HCT116 (cell line): Measurements from ENCODE around the gene EP400. TPM values are rescaled to one million over a fixed set of nuclear protein-coding genes. Genes with fewer than 3 reads are reported as not detected.

Source experiments
- ATAC-seq: fragments of 200-7000 bp; cut with Tn5 transposase; 2 replicates; pipeline ENCODE4 v1.9.1; 2020; ENCODE audit warnings: mild to moderate bottlenecking, moderate library complexity
- BruUV-seq: library from RNA; stranded (reverse); fragments of 400-500 nt; replicated peaks from 2 replicates; lab custom pipeline; 2021; lab: Mats Ljungman, UMichigan
- CTCF ChIA-PET: fragments of 300-600 bp; sonication (Branson Sonifier 250); formaldehyde crosslinking; loops from one replicate; lab custom pipeline; 2021; ENCODE audit warnings: antibody characterized with exemption; lab: Charles Lee
- POLR2A ChIA-PET: fragments of 300-600, 350-600 bp; sonication (Branson Sonifier 250); formaldehyde crosslinking; loops from one replicate; lab custom pipeline; 2021; ENCODE audit warnings: antibody characterized with exemption; lab: Charles Lee
- RAD21 ChIA-PET, 2 experiments: fragments of 300-600 bp; sonication (Branson Sonifier 250); formaldehyde crosslinking; loops; one replicate each; lab custom pipeline; 2023; ENCODE audit warnings: low total read pairs in 2 of 2; ENCODE audit not compliant: uncharacterized antibody in 2 of 2, unreplicated experiment in 2 of 2, low non-redundant PET in 1 of 2; lab: Charles Lee
- DNase-seq: peaks from one replicate; pipeline ENCODE4 v3.0.0-alpha.2; 2010; ENCODE audit warnings: low read depth, low spot score
- H2AFZ ChIP-seq: fragments of 200-600 bp; shearing (Covaris generic), sonication (generic); 2 replicates; pipeline ENCODE4 v1.6.1; 2017; ENCODE audit warnings: low read depth, mixed run types, mixed read lengths, antibody characterized with exemption, low read length; ENCODE audit not compliant: poor library complexity, severe bottlenecking
- H3K27ac ChIP-seq: 2 replicates; pipeline ENCODE4 v1.5.1; 2012; ENCODE audit warnings: low read depth, low read length
- H3K27me3 ChIP-seq: fragments of 200-600 bp; sonication (generic); 2 replicates; pipeline ENCODE4 v1.6.1; 2016; ENCODE audit warnings: mixed run types, low read length, mixed read lengths; ENCODE audit not compliant: insufficient read depth
- H3K36me3 ChIP-seq, 2 experiments: fragments of 200-500 bp in 1 of 2; fragments of 200-600 bp in 1 of 2; sonication (Bioruptor generic) in 1 of 2; sonication (generic) in 1 of 2; 2 replicates each; pipeline versions ENCODE4 v1.5.1 to v1.6.1; 2014 to 2016; ENCODE audit warnings: low read length in 2 of 2, inconsistent platforms in 1 of 2, mixed read lengths in 1 of 2, mixed run types in 1 of 2; ENCODE audit not compliant: insufficient read depth in 2 of 2, control insufficient read depth in 1 of 2
- H3K4me1 ChIP-seq, 2 experiments: fragments of 200-600 bp in 1 of 2; sonication (generic) in 1 of 2; 2 replicates each; pipeline versions ENCODE4 v1.5.1 to v1.6.1; 2012 to 2017; ENCODE audit warnings: low read length in 2 of 2, inconsistent platforms in 1 of 2, mild to moderate bottlenecking in 1 of 2, mixed read lengths in 1 of 2, mixed run types in 1 of 2, moderate library complexity in 1 of 2; ENCODE audit not compliant: insufficient read depth in 2 of 2, control insufficient read depth in 1 of 2
- H3K4me2 ChIP-seq: fragments of 200-600 bp; sonication (generic); 2 replicates; pipeline ENCODE4 v1.6.1; 2017; ENCODE audit warnings: mixed run types, low read length, mixed read lengths
- H3K4me3 ChIP-seq, 2 experiments: fragments of 200-600 bp in 1 of 2; sonication (generic) in 1 of 2; replicated peaks in 1 of 2; 2 replicates each; pipeline ENCODE4 v1.5.1; 2011 to 2016; ENCODE audit warnings: low read length in 2 of 2, control low read depth in 1 of 2, low read depth in 1 of 2, mild to moderate bottlenecking in 1 of 2, mixed read lengths in 1 of 2, mixed run types in 1 of 2
- H3K79me2 ChIP-seq: fragments of 200-600 bp; sonication (generic); 2 replicates; pipeline ENCODE4 v1.6.1; 2017; ENCODE audit warnings: mild to moderate bottlenecking, mixed run types, low read length, moderate library complexity, mixed read lengths; ENCODE audit not compliant: insufficient read depth
- H3K9ac ChIP-seq: fragments of 200-600 bp; sonication (generic); 2 replicates; pipeline ENCODE4 v1.6.1; 2016; ENCODE audit warnings: low read length, mixed read lengths
- H3K9me2 ChIP-seq: fragments of 200-600 bp; sonication (generic), shearing (Covaris generic); 2 replicates; pipeline ENCODE4 v1.6.1; 2017; ENCODE audit warnings: mixed run types, mild to moderate bottlenecking, moderate library complexity; ENCODE audit not compliant: insufficient read depth
- H3K9me3 ChIP-seq, 2 experiments: fragments of 200-500 bp in 1 of 2; fragments of 200-600 bp in 1 of 2; sonication (Bioruptor generic) in 1 of 2; sonication (generic) in 1 of 2; 2 replicates each; pipeline ENCODE4 v1.6.1; 2014 to 2017; ENCODE audit warnings: low read length in 2 of 2, mixed read lengths in 2 of 2, inconsistent platforms in 1 of 2, low read depth in 1 of 2, mild to moderate bottlenecking in 1 of 2, mixed run types in 1 of 2, moderate library complexity in 1 of 2; ENCODE audit not compliant: control insufficient read depth in 1 of 2, insufficient read depth in 1 of 2
- H4K20me1 ChIP-seq: fragments of 200-600 bp; sonication (generic), shearing (Covaris generic); 2 replicates; pipeline ENCODE4 v1.6.1; 2017; ENCODE audit warnings: mixed run types, mild to moderate bottlenecking, moderate library complexity; ENCODE audit not compliant: insufficient read depth
- CEBPB ChIP-seq: IDR thresholded peaks from 2 replicates; pipeline ENCODE4 v1.6.1; 2012; ENCODE audit warnings: low read depth
- ELF1 ChIP-seq: IDR thresholded peaks from 2 replicates; pipeline ENCODE4 v1.6.1; 2012; ENCODE audit warnings: low read depth, borderline replicate concordance
- EZH2 ChIP-seq: fragments of 200-600 bp; sonication (generic); IDR thresholded peaks from 2 replicates; pipeline ENCODE4 v1.6.1; 2017; ENCODE audit warnings: antibody characterized with exemption, mixed run types
- FOSL1 ChIP-seq: IDR thresholded peaks from 2 replicates; pipeline ENCODE4 v1.6.1; 2012; ENCODE audit warnings: low read depth
- POLR2A ChIP-seq: IDR thresholded peaks from 2 replicates; pipeline ENCODE4 v1.7.0; 2011; ENCODE audit warnings: borderline replicate concordance; ENCODE audit not compliant: insufficient read depth, insufficient read length; ENCODE audit errors: extremely low read depth
- POLR2AphosphoS5 ChIP-seq: IDR thresholded peaks from 2 replicates; pipeline ENCODE4 v1.6.1; 2011; ENCODE audit warnings: mild to moderate bottlenecking, low read depth, low read length, moderate library complexity
- RAD21 ChIP-seq: IDR thresholded peaks from 2 replicates; pipeline ENCODE4 v1.6.1; 2012; ENCODE audit warnings: low read depth, mild to moderate bottlenecking
- SP1 ChIP-seq: IDR thresholded peaks from 2 replicates; pipeline ENCODE4 v1.6.1; 2012; ENCODE audit warnings: low read depth
- SRF ChIP-seq: IDR thresholded peaks from 2 replicates; pipeline ENCODE4 v1.6.1; 2012; ENCODE audit warnings: low read depth
- ZNF274 ChIP-seq: fragments of 200-500 bp; sonication (Bioruptor generic); IDR thresholded peaks from 2 replicates; pipeline ENCODE4 v1.6.1; 2014; ENCODE audit warnings: mild to moderate bottlenecking, low read depth, low read length, inconsistent platforms
- intact Hi-C: fragments of 100-400 bp; cut with micrococcal nuclease; formaldehyde crosslinking; loops from 2 replicates; pipeline ENCODE4 v1.10.0; 2022
- total RNA-seq: library from RNA; stranded (reverse); gene quantifications from one replicate; pipeline ENCODE4 v1.2.1, GENCODE V29; 2021; ENCODE audit not compliant: unreplicated experiment
- TF ChIP-seq, protein P1 (sequence below), 3 experiments: fragments of 200-600 bp in 1 of 3; sonication (generic) in 1 of 3; IDR thresholded peaks in 2 of 3; conservative IDR thresholded peaks in 1 of 3; 2 replicates each; pipeline ENCODE4 v1.5.1; 2012 to 2017; ENCODE audit warnings: low read depth in 2 of 3, low read length in 2 of 3, antibody characterized with exemption in 1 of 3, borderline replicate concordance in 1 of 3, control low read depth in 1 of 3, mild to moderate bottlenecking in 1 of 3, mixed read lengths in 1 of 3, mixed run types in 1 of 3, moderate library complexity in 1 of 3; ENCODE audit not compliant: insufficient read depth in 1 of 3

Gene EP400
- total RNA-seq, 1 experiment from 2014 or later: 54.5 TPM

DNA sequence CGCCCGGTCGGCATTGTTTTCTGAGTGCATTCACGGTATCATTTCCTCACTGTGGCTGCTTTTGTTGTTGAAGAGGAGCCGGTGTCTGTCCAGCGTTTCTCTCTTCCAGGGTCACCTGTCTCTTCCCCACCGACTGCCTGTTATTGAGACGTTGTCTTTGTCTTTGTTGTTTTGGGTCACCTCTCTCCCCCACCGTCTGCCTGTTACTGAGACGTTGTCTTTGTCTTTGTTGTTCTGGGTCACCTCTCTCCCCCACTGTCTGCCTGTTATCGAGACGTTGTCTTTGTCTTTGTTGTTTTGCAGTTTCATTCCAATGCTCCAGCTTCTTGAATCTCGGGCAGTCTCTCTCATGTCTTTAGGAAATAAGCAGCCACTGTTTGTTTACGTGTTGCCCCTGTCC is 124.5 kb downstream of the EP400 start (continued):
- no peak for TF ChIP-seq FOSL1
- TF ChIP-seq EZH2: no peak
- no peak for TF ChIP-seq ELF1
- TF ChIP-seq RAD21: no peak
- no peak for TF ChIP-seq ZNF274
- no peak for TF ChIP-seq SP1
- TF ChIP-seq, protein P1, sequence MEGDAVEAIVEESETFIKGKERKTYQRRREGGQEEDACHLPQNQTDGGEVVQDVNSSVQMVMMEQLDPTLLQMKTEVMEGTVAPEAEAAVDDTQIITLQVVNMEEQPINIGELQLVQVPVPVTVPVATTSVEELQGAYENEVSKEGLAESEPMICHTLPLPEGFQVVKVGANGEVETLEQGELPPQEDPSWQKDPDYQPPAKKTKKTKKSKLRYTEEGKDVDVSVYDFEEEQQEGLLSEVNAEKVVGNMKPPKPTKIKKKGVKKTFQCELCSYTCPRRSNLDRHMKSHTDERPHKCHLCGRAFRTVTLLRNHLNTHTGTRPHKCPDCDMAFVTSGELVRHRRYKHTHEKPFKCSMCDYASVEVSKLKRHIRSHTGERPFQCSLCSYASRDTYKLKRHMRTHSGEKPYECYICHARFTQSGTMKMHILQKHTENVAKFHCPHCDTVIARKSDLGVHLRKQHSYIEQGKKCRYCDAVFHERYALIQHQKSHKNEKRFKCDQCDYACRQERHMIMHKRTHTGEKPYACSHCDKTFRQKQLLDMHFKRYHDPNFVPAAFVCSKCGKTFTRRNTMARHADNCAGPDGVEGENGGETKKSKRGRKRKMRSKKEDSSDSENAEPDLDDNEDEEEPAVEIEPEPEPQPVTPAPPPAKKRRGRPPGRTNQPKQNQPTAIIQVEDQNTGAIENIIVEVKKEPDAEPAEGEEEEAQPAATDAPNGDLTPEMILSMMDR (IDR thresholded peaks at IDR 0.05 in 2 of 3, conservative IDR thresholded peaks at IDR 0.05 in 1 of 3; ENCODE audit: borderline replicate concordance in 1 of 3, insufficient read depth in 1 of 3, low read depth in 2 of 3, low read length in 2 of 3): no peak
- TF ChIP-seq CEBPB: no peak
- no peak for TF ChIP-seq POLR2A
- TF ChIP-seq POLR2AphosphoS5: no peak

DNA sequence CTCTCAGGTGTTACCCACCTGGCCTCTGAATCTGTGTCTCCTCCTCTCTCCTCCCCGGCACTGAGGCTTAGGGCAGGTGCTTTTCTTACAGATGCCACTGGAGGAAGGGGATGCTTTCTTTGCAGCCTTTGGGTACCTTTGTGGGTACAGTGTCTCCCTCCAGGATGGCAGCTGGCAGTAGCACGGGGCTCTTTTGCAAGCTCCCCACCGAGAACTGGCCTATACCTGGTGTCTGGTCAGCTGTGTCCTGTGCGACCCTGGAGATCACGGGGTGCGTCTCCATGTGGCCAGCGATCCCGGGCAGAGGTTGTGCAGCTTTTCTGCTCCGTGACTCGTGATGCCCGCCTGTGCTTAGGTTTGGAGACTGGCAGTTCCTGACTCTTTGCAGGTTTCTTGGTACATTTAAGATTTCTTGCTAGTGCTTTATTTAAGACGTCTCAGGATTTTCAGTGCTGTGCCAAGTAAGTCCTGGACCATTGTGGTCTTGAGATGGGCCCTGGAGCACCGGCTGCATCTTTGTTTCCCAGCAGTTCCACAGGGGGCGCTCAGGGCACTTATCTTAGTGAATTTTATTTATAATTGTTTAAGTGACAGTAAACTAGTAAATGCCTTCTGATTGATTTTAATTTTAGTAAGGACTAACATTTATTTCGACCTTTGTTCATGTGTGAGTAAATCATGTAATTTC is 125.4 kb downstream of the EP400 start:
- H3K79me2 ChIP-seq: no peaks in the 10 kb centered on the region; the same call in 1 of the 2 replicates
- no peaks in the 10 kb centered on the region for H3K4me1 ChIP-seq
- no peaks in the 10 kb centered on the region for H3K27me3 ChIP-seq
- RAD21 ChIA-PET: no interaction called here
- no peak overlapping the region for H3K4me2 ChIP-seq
- no peak overlapping the region for H3K4me3 ChIP-seq
- intact Hi-C loops: no loop called here
- no peak overlapping the region for H3K27ac ChIP-seq
- H2AFZ ChIP-seq: no peak overlapping the region
- POLR2A ChIA-PET: no interaction called here
- H3K9me3 ChIP-seq: no peaks in the 10 kb centered on the region
- no peaks in the 10 kb centered on the region for H3K9me2 ChIP-seq
- no peaks in the 10 kb centered on the region; the same call in 1 of the 2 replicates for H4K20me1 ChIP-seq
- no peak overlapping the region for H3K9ac ChIP-seq
- TF ChIP-seq, protein P1 (IDR thresholded peaks at IDR 0.05 in 2 of 3, conservative IDR thresholded peaks at IDR 0.05 in 1 of 3; ENCODE audit: borderline replicate concordance in 1 of 3, insufficient read depth in 1 of 3, low read depth in 2 of 3, low read length in 2 of 3): peak in 2 of 3 experiments; percentile 28 to 35; a peak in 4 of 6 replicates
- no peak for TF ChIP-seq SRF
- DNase-seq (no peak), ATAC-seq (no peak)
- peaks cover 13 to 42% of the 10 kb centered on the region in 2 experiments; a peak in 3 of 4 replicates for H3K36me3 ChIP-seq
- CTCF ChIA-PET: no interaction called here
- BruUV-seq: no TSS peak
